Measurements from ENCODE around the gene LRMDA. TPM values are rescaled to one million over a fixed set of nuclear protein-coding genes. Genes with fewer than 3 reads are reported as not detected.

LRMDA gene
- total and polyA plus RNA-seq, 2 of the 4 experiments (the other 2 are of a cell fraction): 0.07 TPM; not detected in 1

- Histone ChIP-seq H2BK120ac (ENCODE audit: low read depth, low read length) (no peak overlapping the region), H4K8ac (ENCODE audit: low read depth in 2 of 2, low read length in 2 of 2) (no peak overlapping the region), H2BK15ac (ENCODE audit: low read depth, low read length) (no peak overlapping the region), H3K36me3 (ENCODE audit: control insufficient read depth, insufficient read depth, low read length) (no peaks in the 10 kb centered on the region), H3K56ac (ENCODE audit: extremely low read depth, insufficient read depth, low read length) (no peak overlapping the region), H2BK20ac (ENCODE audit: low read depth, low read length) (no peak overlapping the region), H3K4me1 (ENCODE audit: control insufficient read depth, insufficient read depth, low read length) (no peaks in the 10 kb centered on the region), H3K4me3 (ENCODE audit: insufficient read depth, low read depth, low read length) (no peak overlapping the region), H3K14ac (replicated peaks; ENCODE audit: low read depth, low read length) (no peak overlapping the region), H3K27me3 (ENCODE audit: control insufficient read depth, insufficient read depth, low read length) (no peaks in the 10 kb centered on the region; the same call in 1 of the 2 replicates), H3K4ac (ENCODE audit: low read depth, low read length) (no peak overlapping the region), H4K5ac (ENCODE audit: low read depth, low read length) (no peak overlapping the region), H4K91ac (ENCODE audit: insufficient read depth, low read depth, low read length) (no peak overlapping the region), H3K23ac (ENCODE audit: low read depth, low read length) (no peak overlapping the region), H4K20me1 (ENCODE audit: insufficient read depth, low read length) (no peaks in the 10 kb centered on the region), H3K4me2 (ENCODE audit: low read depth, low read length) (no peak overlapping the region), H3K9ac (ENCODE audit: low read depth, low read length) (no peak overlapping the region), H2BK5ac (ENCODE audit: low read depth, low read length, poor library complexity, severe bottlenecking) (no peak overlapping the region), H2AK5ac (ENCODE audit: low read depth, low read length) (no peak overlapping the region), H3K9me1 (ENCODE audit: insufficient read depth, low read length) (no peaks in the 10 kb centered on the region), H3K9me3 (ENCODE audit: control insufficient read depth, insufficient read depth, low read length) (no peaks in the 10 kb centered on the region), H3K79me1 (ENCODE audit: low read depth in 1 of 2, low read length in 2 of 2) (no peaks in the 10 kb centered on the region), H2AFZ (replicated peaks; ENCODE audit: low read length, poor library complexity) (no peak overlapping the region), H3K27ac (ENCODE audit: insufficient read depth, low read length) (no peak overlapping the region), H3K18ac (ENCODE audit: low read depth, low read length) (no peak overlapping the region), H2AK9ac (replicated peaks; ENCODE audit: low read depth, low read length, poor library complexity) (no peak overlapping the region)
- in situ Hi-C loops (cut with MboI; ENCODE audit: low sequenced_read_pairs): no loop called here
- no peak for ATAC-seq (ENCODE audit: low read depth)
- no TSS peak for BruUV-seq (replicated peaks)
- ChIA-PET CTCF (no interaction called here), POLR2A (ENCODE audit: unreplicated experiment) (no interaction called here)
- no peak for DNase-seq
- TF ChIP-seq POLR2A (IDR thresholded peaks at IDR 0.05; ENCODE audit: low read depth, low read length) (no peak), CHD1 (IDR thresholded peaks at IDR 0.05; ENCODE audit: low read depth, low read length) (no peak), ELK1 (IDR thresholded peaks at IDR 0.05; ENCODE audit: borderline replicate concordance, low read depth, low read length) (no peak), NFE2L2 (IDR thresholded peaks at IDR 0.05; ENCODE audit: low read depth, low read length) (no peak), BHLHE40 (IDR thresholded peaks at IDR 0.05; ENCODE audit: low read depth, low read length) (no peak), MAZ (IDR thresholded peaks at IDR 0.05; ENCODE audit: borderline replicate concordance, low read depth, low read length) (no peak), SMC3 (IDR thresholded peaks at IDR 0.05; ENCODE audit: low read depth, low read length) (no peak), FOS (IDR thresholded peaks at IDR 0.05; ENCODE audit: low read depth, low read length) (no peak), MXI1 (IDR thresholded peaks at IDR 0.05; ENCODE audit: borderline replicate concordance, low read depth, low read length) (no peak), CTCF (conservative IDR thresholded peaks at IDR 0.05; ENCODE audit: low read depth, low read length) (no peak), MAFK (IDR thresholded peaks at IDR 0.05; ENCODE audit: low read depth, low read length) (no peak), CEBPB (IDR thresholded peaks at IDR 0.05; ENCODE audit: low read depth, low read length) (no peak), RFX5 (IDR thresholded peaks at IDR 0.05; ENCODE audit: low read depth, low read length) (no peak), RCOR1 (IDR thresholded peaks at IDR 0.05; ENCODE audit: insufficient replicate concordance, low read length) (no peak)
- WGBS, 2 experiments (ENCODE audit: extremely low coverage in 2 of 2, insufficient read length in 1 of 2): no CpG with 5 or more reads among the region's 3 CpGs
- dilution Hi-C loops (cut with HindIII; ENCODE audit: low sequenced_read_pairs, unreplicated experiment): no loop called here
- intact Hi-C loops (cut with micrococcal nuclease): no loop called here
Measured at GRCh38 chr10:75655791-75656451, 224.5 kb downstream of the LRMDA start.

Measured in IMR-90 (cell line).